IPS-NIHi11 (cell line): ENCODE results near the gene ABLIM3.

Source experiments
- DNase-seq: peaks from one replicate; pipeline ENCODE4 v3.0.0; 2012; ENCODE audit warnings: mixed read lengths, low spot score

The ABLIM3 gene

DNA sequence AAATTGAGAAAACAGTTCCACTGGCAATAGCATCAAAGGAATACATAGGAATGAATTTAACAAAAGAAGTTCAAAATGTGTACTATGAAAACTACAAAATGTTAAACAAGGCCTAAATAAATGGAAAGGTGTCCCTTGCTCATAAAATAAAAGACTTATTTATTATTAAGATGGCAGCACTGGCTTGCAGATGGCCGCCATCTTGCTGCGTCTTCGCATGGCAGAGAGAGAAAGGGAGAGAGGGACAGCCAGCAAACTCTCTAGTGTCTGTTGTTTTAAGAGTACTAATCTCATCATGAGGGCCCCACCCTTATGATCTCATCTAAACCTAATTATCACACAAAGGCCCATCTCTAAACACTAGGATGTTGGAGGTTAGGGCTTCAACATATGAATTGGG, 47.1 kb downstream of the ABLIM3 start:
- no peak for DNase-seq

DNA sequence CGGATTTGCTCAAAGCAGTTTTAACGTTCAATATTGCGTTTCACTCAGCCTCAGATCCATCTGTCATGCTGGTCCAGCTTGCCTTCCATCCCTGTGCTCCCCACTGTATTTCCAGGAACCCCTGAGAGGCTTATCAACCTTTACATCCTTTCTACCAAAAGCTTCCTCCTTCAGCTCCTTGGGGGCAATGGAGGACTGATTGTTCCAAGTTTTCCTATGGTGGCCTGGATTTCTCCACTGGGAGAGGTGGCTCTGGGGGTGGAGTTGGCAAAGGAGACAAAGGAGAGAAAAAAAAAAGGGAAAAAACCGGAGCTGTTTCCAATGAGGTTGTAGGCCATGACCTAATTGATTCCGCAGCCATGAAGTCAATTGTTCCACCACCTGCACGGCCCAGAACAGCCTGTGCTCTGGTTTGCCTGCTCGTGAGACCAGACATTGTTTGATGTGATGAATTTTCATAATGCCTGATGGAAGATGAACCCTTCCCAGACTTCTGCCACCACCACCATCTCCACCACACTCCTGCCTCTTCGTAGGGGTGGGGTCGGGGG, 54.1 kb downstream of the ABLIM3 start:
- DNase-seq = no peak

DNA sequence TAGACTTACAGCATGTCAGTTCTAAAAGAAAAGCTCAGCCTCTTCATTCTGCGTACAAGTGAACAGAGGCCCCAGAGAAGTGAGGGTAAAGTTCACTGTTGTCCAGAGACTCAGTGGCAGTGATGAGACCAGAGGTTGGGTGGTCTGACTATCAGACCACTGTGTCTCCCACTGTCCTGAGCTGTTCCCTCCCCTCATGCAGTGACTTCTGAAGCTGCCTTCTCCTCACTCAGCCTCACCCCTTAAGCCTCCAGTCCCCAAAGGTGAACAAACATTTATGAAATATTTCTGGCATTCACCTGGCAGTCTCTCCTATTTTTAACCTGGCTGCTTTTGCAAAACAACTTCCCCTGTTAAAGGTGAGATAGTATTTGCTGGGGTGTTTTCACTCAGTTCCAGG, 54.7 kb downstream of the ABLIM3 start:
- no peak for DNase-seq

- no peak for DNase-seq
Measured at GRCh38 chr5:149198148-149198547, 56.9 kb downstream of the ABLIM3 start.

- DNase-seq = no peak
Measured at GRCh38 chr5:149200355-149200754, 59.1 kb downstream of the ABLIM3 start.

- DNase-seq = no peak
Measured at GRCh38 chr5:149201121-149201637, 59.9 kb downstream of the ABLIM3 start.

DNA sequence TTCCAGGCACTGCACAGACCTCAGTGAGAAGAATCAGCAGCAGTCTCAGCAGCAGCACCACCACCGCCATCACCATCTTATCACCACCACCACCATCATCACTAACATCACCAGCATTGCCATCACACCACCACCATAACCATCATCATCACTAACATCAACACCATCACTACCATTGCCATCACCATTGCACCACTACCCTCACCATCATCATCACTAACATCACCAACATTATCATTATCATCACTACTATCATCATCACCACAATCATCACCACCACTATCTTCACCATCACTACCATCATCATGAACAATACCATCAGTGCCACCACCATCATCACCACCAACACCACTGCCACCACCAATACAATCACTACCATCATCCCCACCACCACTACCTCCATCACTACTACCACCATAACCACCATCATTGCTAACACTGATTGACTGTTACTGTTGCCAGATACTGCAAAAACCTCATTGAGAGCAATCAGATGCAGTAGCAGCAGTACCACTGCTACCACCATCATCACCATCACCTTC, 61.7 kb downstream of the ABLIM3 start:
- DNase-seq = no peak

DNA sequence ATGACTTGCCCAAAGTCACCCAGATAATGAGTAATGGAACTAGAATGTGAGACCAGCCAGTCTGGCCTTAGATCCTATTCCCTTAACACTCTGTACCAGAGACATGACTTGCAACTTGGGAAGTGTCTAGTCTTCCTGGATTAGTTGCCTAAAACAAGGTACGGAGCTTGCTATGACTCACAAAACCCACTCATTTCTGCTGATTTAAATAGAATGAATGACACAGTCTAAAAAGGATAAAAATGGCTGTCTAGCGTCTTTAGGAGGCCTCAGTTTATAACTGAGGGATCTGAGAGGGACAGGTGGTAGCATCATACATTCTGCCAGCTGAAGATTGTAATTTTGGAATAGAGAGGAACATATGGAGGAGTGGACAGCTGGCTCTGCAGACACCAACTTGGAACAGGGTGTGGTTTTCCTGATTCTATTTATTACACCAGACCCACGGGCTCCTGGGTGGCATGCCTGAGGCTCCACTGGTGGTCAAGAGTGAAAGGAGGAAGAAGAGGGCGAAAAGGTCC, 62.7 kb downstream of the ABLIM3 start:
- no peak for DNase-seq

DNA sequence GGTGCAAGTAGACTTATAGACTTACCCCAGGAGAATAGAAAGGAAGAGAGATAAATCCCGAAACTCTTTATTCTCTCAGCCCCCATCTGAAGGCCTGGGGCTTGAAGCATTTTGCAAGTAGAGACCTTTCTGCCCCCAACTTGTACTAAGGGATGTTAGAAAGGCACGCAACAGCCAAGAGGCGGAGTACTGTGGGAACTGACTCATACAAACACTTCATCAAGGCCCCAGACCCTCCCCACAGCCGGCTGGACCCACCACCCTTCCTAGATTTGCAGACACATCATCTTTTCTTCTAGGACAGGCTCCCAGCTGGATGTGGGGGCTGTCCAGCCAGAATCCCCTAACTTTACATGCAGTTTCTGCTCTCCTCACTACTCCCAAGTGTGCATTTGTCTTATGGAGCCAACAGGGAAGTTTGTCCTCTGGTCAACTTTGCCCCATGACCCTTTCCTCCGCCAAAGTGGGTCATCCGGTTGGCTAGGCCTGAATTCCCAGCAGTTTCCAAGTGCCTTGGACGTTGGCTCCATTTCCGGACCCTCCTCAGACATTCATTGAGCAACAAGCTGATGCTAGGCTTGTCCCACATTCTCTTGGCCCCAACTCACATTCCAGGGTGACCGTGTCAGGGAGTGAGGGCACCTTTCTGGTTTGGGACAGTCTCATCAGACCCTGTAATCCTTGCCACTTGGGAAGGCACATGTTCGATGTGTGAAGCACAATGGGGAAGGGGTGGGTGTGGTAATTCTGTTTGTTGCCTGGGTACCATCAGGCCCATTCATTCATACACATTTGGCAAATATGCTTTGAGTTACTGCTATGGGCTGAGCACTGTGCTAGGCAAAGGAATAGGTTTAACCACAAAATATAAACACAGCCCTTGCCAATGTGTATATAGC, 64.6 kb downstream of the ABLIM3 start:
- DNase-seq = no peak

DNA sequence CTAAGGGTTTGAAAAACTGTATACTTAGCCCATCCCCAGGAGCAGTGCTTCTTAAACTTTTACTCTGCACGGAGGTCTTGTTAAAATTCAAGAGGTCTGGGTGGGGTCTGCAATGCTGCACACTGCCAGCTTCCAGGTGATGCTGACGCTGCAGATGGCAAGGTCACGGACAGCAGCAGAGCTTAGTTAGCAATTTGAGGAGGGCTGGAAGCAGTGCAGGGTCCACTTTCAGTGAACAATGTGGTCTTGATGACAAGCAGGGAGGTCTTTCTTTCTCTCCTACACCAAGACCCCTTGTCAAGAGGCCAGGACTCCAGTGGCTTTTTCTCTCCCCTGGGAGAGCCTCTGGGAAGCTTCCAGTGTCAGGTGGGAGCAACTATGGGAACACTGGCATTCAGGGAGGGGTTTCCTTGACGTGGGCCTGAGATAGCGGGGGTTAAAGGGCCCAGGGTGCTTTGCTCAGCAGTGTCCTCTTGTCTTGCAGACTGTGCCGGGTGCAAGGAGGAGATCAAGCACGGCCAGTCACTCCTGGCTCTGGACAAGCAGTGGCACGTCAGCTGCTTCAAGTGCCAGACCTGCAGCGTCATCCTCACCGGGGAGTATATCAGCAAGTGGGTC, 65.3 kb downstream of the ABLIM3 start:
- DNase-seq = no peak

- no peak for DNase-seq
Measured at GRCh38 chr5:149207831-149208230, 66.5 kb downstream of the ABLIM3 start.

GRCh38 chr5:149210225-149210624, 68.9 kb downstream of the ABLIM3 start:
- no peak for DNase-seq

DNA sequence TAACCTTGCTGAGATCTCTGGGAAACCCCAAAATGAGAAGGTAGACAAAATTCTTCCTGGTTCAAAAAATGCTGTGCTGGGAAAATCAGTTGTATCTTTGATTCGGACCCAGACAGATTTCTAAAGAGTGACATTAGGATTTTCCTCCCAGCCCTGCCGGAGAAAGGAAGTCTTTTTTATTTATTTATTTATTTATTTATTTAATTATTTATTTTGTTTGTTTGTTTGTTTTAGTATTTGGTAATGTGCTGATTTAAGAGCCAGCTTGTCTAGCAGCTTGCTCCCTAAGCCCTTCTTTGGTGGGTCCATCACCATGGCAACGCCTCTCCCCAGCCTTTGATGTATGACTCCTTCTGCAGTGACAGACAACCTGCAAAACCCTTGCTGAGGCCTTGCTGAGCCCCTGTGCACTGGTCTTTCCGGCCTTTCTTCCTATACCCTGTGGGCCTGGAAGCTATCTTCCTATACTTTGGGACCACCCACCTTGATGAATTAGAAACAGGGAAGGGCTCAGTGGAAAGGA, 69.7 kb downstream of the ABLIM3 start:
- peak; percentile 44 for DNase-seq

DNA sequence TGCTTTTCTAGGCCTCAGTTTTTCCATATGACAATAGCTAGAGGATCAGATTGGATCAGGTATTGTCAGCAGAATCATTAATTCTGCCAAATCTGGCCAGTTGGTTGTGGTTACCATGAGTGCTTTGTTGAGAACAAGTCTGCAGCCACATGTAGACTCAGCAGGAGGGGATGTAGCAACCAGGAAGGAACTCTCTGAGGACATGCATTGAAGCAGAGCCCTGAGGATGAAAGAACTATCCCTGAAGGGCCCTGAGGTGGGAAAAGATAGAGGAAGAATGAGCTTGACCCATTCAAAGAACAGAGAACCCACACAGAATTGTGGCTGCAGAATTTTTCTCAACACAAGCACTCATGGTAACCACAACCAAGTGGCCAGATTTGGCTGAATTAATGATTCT, 70.3 kb downstream of the ABLIM3 start:
- DNase-seq = no peak

DNA sequence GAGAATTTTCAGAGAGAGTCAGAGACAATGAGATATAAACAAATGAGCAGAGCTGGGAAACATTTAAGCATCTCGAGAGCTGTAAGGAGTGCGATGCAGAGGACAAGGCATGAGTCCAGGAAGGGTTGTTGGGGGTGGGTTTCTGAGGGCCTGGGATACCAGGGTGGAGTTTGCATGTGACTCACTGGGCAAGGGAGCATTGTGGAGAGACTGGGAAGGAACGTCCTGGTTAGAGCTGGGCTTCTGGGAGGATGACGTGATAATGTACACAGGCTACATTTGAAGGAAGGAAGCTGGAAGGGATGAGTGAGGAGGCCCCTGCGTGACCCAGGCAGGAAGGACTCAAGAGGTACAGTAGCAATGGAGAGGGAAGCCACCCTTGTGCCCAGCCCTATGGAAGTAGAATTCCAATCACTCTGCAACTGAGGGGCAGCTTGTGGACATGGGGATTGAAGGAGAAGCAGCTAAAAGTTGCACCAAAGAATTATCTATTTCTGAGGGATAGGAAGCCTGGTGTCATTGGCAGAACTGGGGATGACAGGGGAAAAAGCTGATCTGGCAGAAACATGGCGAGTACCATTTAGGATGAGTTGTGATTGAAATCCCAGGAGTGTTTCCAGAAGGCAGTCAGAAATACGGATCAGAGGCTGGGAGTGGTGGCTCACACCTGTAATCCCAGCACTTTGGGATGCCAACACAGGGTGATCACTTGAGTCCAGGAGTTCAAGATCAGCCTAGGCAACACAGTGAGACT, 71.1 kb downstream of the ABLIM3 start:
- DNase-seq = no peak

DNA sequence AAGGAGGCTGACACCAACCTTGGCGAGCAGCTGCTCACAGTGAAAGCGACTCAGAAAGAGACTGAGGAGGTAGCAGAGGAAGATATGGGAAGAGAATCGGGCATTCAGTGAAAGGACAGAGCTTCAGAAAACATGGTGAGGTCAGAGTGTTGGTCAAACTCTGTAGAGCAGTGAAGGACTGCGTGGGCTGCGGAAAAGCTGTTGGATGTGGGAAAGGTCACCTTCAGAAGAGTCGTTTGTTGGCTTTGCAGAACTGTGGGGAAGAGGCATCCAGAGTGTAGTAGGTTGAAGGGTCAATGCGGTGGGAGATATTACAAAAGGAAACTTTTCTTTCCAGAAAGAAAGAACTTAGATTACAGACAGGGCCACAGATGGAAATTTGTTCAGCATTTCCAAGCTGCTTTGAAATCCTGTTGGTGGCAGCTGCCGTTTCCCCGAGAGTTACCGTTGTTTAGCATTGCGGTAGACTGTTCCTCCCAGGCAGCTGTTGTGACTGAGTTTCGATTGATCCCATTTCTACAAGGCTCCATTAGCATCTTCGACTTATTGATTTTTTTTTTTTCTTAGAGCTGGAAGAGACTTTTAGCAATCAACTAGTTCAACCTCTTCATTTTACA, 72.1 kb downstream of the ABLIM3 start:
- no peak for DNase-seq

DNA sequence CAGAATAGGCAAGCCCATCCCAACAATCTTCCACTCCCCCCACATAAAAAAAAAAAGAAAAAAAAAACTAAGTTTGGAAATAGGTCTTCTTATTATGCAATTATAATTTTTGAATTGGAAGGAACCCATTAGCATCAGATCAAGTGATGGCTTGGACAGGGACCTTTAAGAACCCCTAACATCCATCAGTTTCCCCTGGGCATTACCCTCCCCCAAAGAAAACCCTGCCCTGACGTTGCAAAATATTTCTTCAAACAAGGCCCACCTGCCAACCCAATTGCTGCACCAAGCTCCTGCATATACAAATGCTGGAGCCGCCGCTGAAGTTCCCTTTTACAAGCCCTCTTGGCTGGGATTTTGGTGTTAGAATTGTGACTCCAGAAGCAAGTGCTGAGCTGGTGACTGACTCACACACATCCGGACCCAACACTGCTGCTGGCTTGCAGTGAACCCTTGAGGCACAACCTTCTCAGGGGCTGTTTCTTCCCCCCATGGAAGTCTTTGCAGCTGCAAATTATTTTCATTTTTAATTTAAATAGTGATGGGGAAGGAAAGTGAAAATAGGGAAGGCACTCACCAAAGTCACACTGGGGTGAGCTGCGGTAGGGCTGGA, 74.3 kb downstream of the ABLIM3 start:
- DNase-seq = no peak

DNA sequence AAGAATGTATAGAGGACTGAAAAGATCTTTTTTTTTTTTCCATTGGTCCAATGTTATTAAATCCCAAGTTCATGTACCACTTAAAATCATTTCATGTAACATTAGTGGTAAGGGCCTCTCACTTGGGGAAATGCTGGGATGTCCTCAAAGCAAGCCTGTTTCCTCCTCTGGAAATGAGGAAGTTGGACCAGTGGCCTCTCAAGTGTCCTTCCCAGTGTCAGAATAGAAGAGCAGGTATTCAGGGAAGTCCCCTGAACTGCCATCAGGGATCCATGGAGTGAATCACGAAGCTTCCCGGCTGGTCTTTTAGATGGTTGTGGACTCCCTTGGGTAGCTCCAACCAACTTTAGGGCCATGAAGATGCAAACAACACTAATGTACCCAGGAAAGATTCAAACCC, 75.2 kb downstream of the ABLIM3 start:
- DNase-seq = no peak

DNA sequence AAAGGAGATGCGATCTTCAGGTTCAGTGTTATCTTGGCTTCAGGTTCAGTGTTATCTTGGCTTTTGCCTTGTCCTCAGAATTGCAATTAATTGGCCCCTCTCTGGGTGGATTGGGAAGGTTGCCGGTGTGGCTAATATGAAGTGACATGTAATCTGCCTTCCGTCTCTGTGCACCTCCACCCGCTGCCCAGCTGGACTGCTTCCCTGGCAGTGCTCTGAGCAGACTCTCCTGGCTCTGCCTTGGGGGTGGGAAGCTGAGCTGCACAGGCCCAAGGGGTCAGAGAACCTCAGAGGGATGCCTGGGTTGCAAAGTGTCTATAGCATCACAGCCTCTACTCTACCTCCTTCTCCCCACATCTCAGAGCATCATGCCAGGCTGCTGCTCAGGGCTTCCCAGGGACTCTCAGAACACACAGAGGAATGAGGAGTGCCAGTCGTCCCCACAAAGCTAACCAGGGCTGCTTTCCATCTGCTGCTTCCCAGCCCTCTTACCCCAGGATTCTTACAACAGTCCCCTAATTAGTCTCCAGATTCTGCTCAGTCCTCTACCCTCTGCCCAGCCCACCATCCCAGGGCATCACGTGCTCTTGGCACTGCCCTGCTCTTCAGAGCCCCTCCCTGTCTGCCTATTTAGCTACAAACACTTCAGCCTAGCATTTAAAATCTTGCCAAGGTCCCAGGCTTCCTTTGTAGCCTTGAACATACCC, 76.0 kb downstream of the ABLIM3 start:
- no peak for DNase-seq

- no peak for DNase-seq
Measured at GRCh38 chr5:149217803-149218155, 76.5 kb downstream of the ABLIM3 start.
